Measurements from ENCODE around the gene LRRC63.

GRCh38 chr13:46286972-46287371, 75.2 kb downstream of the LRRC63 start:
- TF ChIP-seq, protein P1, sequence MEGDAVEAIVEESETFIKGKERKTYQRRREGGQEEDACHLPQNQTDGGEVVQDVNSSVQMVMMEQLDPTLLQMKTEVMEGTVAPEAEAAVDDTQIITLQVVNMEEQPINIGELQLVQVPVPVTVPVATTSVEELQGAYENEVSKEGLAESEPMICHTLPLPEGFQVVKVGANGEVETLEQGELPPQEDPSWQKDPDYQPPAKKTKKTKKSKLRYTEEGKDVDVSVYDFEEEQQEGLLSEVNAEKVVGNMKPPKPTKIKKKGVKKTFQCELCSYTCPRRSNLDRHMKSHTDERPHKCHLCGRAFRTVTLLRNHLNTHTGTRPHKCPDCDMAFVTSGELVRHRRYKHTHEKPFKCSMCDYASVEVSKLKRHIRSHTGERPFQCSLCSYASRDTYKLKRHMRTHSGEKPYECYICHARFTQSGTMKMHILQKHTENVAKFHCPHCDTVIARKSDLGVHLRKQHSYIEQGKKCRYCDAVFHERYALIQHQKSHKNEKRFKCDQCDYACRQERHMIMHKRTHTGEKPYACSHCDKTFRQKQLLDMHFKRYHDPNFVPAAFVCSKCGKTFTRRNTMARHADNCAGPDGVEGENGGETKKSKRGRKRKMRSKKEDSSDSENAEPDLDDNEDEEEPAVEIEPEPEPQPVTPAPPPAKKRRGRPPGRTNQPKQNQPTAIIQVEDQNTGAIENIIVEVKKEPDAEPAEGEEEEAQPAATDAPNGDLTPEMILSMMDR (conservative IDR thresholded peaks at IDR 0.05; ENCODE audit: low read depth, low read length) = no peak
- TF ChIP-seq EZH2 (IDR thresholded peaks at IDR 0.05; ENCODE audit: borderline replicate concordance, low read depth, low read length, poor library complexity, severe bottlenecking) = no peak

All from A673 (cell line).